Neural cell (in vitro differentiated cells): ENCODE results near the gene AIFM1.

Source experiments
- EZH2 ChIP-seq: fragments of 200-600, 300-800 bp; shearing (Covaris generic), sonication (generic); IDR thresholded peaks from 2 replicates; pipeline ENCODE4 v1.6.1; 2014; ENCODE audit warnings: antibody characterized with exemption, low read length, borderline replicate concordance, mild to moderate bottlenecking; ENCODE audit not compliant: insufficient read depth, poor library complexity, severe bottlenecking
- MXI1 ChIP-seq: fragments of 450-650 bp; conservative IDR thresholded peaks from 2 replicates; pipeline ENCODE4 v1.6.1; 2014; ENCODE audit warnings: antibody characterized with exemption, mild to moderate bottlenecking; ENCODE audit not compliant: poor library complexity, severe bottlenecking
- POLR2AphosphoS5 ChIP-seq: IDR thresholded peaks from 2 replicates; pipeline ENCODE4 v1.6.1; 2012
- TF ChIP-seq, protein P1 (sequence below): fragments of 450-650 bp; IDR thresholded peaks from 2 replicates; pipeline ENCODE4 v1.5.1; 2014; ENCODE audit warnings: antibody characterized with exemption, mild to moderate bottlenecking, moderate library complexity; ENCODE audit not compliant: poor library complexity, severe bottlenecking

DNA sequence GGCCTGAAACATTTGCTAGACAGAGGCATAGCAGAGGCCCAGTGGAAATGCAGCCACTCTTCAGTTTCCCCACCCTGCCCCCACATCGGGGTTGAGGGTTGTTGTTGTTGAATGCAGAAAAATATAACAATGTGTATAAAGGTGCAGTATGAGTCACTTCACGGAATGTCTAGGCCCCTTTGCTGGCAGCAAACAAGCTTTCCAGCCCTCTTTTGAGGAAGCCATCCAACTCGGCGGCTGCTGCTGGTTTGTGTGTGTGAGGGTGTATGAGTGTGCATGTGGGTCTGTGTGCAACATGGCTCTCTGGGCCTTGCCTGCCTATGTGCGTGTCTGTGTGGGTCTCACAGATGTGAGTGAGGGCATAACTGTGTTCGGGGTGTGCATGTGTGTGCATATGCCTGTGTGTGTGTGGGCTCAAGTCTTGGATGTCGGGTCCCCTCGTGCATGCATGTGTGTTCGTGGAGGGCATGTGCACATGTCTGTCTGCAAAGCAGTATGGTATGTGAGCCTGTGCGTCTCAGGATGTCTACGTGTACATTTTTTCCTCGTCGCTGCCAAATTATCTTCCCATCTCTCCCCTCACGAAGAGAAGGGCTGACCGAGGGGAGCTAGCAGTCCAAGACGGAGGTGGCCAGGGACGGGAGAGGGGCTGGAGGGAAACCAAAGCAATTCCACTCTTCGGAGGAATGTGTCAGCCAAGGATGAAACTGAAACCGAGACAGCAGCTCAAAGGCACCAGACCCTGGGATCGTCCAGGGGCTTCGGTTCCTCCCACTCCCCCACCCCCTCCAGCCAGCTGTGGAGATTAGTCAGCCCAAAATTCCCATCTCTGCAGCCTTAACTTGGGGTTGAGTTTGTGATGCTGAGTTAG is 47.0 kb downstream of the AIFM1 start:
- TF ChIP-seq POLR2AphosphoS5 (no peak), EZH2 (no peak), MXI1 (no peak)
- TF ChIP-seq, protein P1, sequence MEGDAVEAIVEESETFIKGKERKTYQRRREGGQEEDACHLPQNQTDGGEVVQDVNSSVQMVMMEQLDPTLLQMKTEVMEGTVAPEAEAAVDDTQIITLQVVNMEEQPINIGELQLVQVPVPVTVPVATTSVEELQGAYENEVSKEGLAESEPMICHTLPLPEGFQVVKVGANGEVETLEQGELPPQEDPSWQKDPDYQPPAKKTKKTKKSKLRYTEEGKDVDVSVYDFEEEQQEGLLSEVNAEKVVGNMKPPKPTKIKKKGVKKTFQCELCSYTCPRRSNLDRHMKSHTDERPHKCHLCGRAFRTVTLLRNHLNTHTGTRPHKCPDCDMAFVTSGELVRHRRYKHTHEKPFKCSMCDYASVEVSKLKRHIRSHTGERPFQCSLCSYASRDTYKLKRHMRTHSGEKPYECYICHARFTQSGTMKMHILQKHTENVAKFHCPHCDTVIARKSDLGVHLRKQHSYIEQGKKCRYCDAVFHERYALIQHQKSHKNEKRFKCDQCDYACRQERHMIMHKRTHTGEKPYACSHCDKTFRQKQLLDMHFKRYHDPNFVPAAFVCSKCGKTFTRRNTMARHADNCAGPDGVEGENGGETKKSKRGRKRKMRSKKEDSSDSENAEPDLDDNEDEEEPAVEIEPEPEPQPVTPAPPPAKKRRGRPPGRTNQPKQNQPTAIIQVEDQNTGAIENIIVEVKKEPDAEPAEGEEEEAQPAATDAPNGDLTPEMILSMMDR = no peak
